GM23248 (cell line): Measurements from ENCODE around the gene SCMH1. TPM values are rescaled to one million over a fixed set of nuclear protein-coding genes. Genes with fewer than 3 reads are reported as not detected.

Source experiments
- DNase-seq: peaks from one replicate; pipeline ENCODE4 v3.0.0-alpha.2; 2015
- H2AFZ ChIP-seq: fragments of 200-600 bp; sonication (generic); 2 replicates; pipeline ENCODE4 v1.6.1; 2016; ENCODE audit warnings: antibody characterized with exemption
- H3F3A ChIP-seq: fragments of 200-600 bp; sonication (generic); 2 replicates; pipeline ENCODE4 v1.6.1; 2016; ENCODE audit warnings: mild to moderate bottlenecking, antibody characterized with exemption, mixed run types; ENCODE audit not compliant: insufficient read depth
- H3K27ac ChIP-seq: fragments of 200-600 bp; sonication (generic); 2 replicates; pipeline ENCODE4 v1.5.1; 2016; ENCODE audit warnings: mild to moderate bottlenecking
- H3K27me3 ChIP-seq: fragments of 200-600 bp; sonication (generic); replicated peaks from 2 replicates; pipeline ENCODE4 v1.6.1; 2016; ENCODE audit warnings: mild to moderate bottlenecking; ENCODE audit not compliant: insufficient read depth
- H3K36me3 ChIP-seq: fragments of 200-600 bp; sonication (generic); 2 replicates; pipeline ENCODE4 v1.6.1; 2016; ENCODE audit warnings: low read depth, mild to moderate bottlenecking
- H3K4me1 ChIP-seq: fragments of 200-600 bp; sonication (generic); 2 replicates; pipeline ENCODE4 v1.6.1; 2016; ENCODE audit warnings: mild to moderate bottlenecking; ENCODE audit not compliant: insufficient read depth
- H3K4me2 ChIP-seq: fragments of 200-600 bp; sonication (generic); one replicate; pipeline ENCODE4 v1.6.1; 2016; ENCODE audit warnings: mild to moderate bottlenecking; ENCODE audit not compliant: unreplicated experiment
- H3K4me3 ChIP-seq: fragments of 200-600 bp; sonication (generic); 2 replicates; pipeline ENCODE4 v1.5.1; 2016; ENCODE audit warnings: mild to moderate bottlenecking
- H3K79me2 ChIP-seq: fragments of 200-600 bp; sonication (generic); 2 replicates; pipeline ENCODE4 v1.6.1; 2016; ENCODE audit warnings: mild to moderate bottlenecking; ENCODE audit not compliant: insufficient read depth
- H3K9ac ChIP-seq: fragments of 200-600 bp; sonication (generic); 2 replicates; pipeline ENCODE4 v1.6.1; 2016; ENCODE audit warnings: mild to moderate bottlenecking
- H3K9me2 ChIP-seq: fragments of 200-600 bp; sonication (generic); 2 replicates; pipeline ENCODE4 v1.6.1; 2016; ENCODE audit warnings: mixed run types, mild to moderate bottlenecking, moderate library complexity; ENCODE audit not compliant: insufficient read depth
- H3K9me3 ChIP-seq: fragments of 200-600 bp; sonication (generic); one replicate; pipeline ENCODE4 v1.6.1; 2017; ENCODE audit warnings: low read depth
- H4K20me1 ChIP-seq: fragments of 200-600 bp; sonication (generic); 2 replicates; pipeline ENCODE4 v1.6.0; 2016; ENCODE audit not compliant: insufficient read depth
- EZH2 ChIP-seq: fragments of 200-600 bp; sonication (generic); IDR thresholded peaks from 2 replicates; pipeline ENCODE4 v1.6.1; 2018; ENCODE audit warnings: antibody characterized with exemption, mild to moderate bottlenecking; ENCODE audit not compliant: insufficient read depth, poor library complexity, severe bottlenecking
- EZH2phosphoT487 ChIP-seq: fragments of 200-600 bp; sonication (generic); IDR thresholded peaks from 2 replicates; pipeline ENCODE4 v1.6.1; 2018; ENCODE audit warnings: antibody characterized with exemption, moderate library complexity, mild to moderate bottlenecking, low read depth; ENCODE audit not compliant: insufficient read depth
- WGBS, 2 experiments: methylation state at CpG; one replicate each; pipeline ENCODE4 v1.1.6; 2015 to 2017; ENCODE audit warnings: low lambda C conversion rate in 2 of 2, low coverage in 1 of 2; ENCODE audit errors: missing lambda C conversion rate in 2 of 2; 5-methylcytosine and 5-hydroxymethylcytosine counted together
- in situ Hi-C: fragments of 300-500 bp; cut with MboI; formaldehyde crosslinking; loops from 2 replicates; pipeline ENCODE4 v1.15.0; 2020
- polyA plus RNA-seq: library from polyadenylated mRNA; unstranded; fragments of >200 nt; fragmentation: Nextera tagmentation; extraction: Ambion mirVana; gene quantifications from 2 replicates; pipeline ENCODE4 v1.2.1, GENCODE V29; 2016
- total RNA-seq: library from RNA; depleted of rRNA; stranded (reverse); fragments of >200 nt; shearing (Covaris generic); gene quantifications from 2 replicates; pipeline ENCODE4 v1.2.3, GENCODE V29; 2014

SCMH1 gene
- total and polyA plus RNA-seq, 2 experiments from 2014 or later = 10.8 to 16.6 TPM

- H3K27ac ChIP-seq = no peak overlapping the region
- H3K27me3 ChIP-seq = no peaks in the 10 kb centered on the region
- H4K20me1 ChIP-seq = no peaks in the 10 kb centered on the region
- no peak overlapping the region for H2AFZ ChIP-seq
- in situ Hi-C loops = no loop called here
- H3K4me3 ChIP-seq = no peak overlapping the region
- no peak overlapping the region for H3K4me2 ChIP-seq
- 97 to 99% methylated on average over 3 of the region's 3 CpGs for WGBS, 2 experiments
- TF ChIP-seq EZH2phosphoT487 (no peak), EZH2 (no peak)
- no peaks in the 10 kb centered on the region for H3K79me2 ChIP-seq
- H3F3A ChIP-seq = no peaks in the 10 kb centered on the region
- peaks cover 8% of the 10 kb centered on the region for H3K4me1 ChIP-seq
- DNase-seq = no peak
- no peaks in the 10 kb centered on the region for H3K9me2 ChIP-seq
- H3K36me3 ChIP-seq = no peaks in the 10 kb centered on the region
- no peak overlapping the region for H3K9ac ChIP-seq
- no peaks in the 10 kb centered on the region for H3K9me3 ChIP-seq
Observed at GRCh38 chr1:41078193-41078592, 163.9 kb downstream of the SCMH1 start.

- H4K20me1 ChIP-seq = no peaks in the 10 kb centered on the region
- in situ Hi-C loops = no loop called here
- H3K9ac ChIP-seq = no peak overlapping the region
- no peaks in the 10 kb centered on the region for H3F3A ChIP-seq
- H3K9me2 ChIP-seq = no peaks in the 10 kb centered on the region
- no peaks in the 10 kb centered on the region for H3K79me2 ChIP-seq
- H2AFZ ChIP-seq = no peak overlapping the region
- H3K4me2 ChIP-seq = no peak overlapping the region
- no peaks in the 10 kb centered on the region for H3K27me3 ChIP-seq
- no peak overlapping the region for H3K4me3 ChIP-seq
- no peaks in the 10 kb centered on the region for H3K9me3 ChIP-seq
- H3K36me3 ChIP-seq = 0 out of 2 replicates have a peak, but pooled peaks cover 8% of the 10 kb centered on the region
- no peak overlapping the region for H3K27ac ChIP-seq
- peak; percentile 84 for DNase-seq
- peaks cover 8% of the 10 kb centered on the region for H3K4me1 ChIP-seq
- TF ChIP-seq EZH2phosphoT487 = no peak
- TF ChIP-seq EZH2 = no peak
Observed at GRCh38 chr1:41073971-41074370, 168.1 kb downstream of the SCMH1 start.

- H3K4me3 ChIP-seq = no peak overlapping the region
- H3F3A ChIP-seq = no peaks in the 10 kb centered on the region
- H3K4me1 ChIP-seq = peaks cover 8% of the 10 kb centered on the region
- in situ Hi-C loops = no loop called here
- H3K9me3 ChIP-seq = no peaks in the 10 kb centered on the region
- no peaks in the 10 kb centered on the region for H3K79me2 ChIP-seq
- no peak overlapping the region for H2AFZ ChIP-seq
- H3K36me3 ChIP-seq = peaks cover 8% of the 10 kb centered on the region; the same call in 1 of the 2 replicates
- H3K27me3 ChIP-seq = no peaks in the 10 kb centered on the region
- 83 to 85% methylated on average over 1 of the region's 1 CpG for WGBS, 2 experiments
- TF ChIP-seq EZH2phosphoT487 = no peak
- TF ChIP-seq EZH2 = no peak
- no peaks in the 10 kb centered on the region for H4K20me1 ChIP-seq
- no peaks in the 10 kb centered on the region for H3K9me2 ChIP-seq
- H3K9ac ChIP-seq = no peak overlapping the region
- no peak overlapping the region for H3K4me2 ChIP-seq
- peak; percentile 19 for DNase-seq
- H3K27ac ChIP-seq = no peak overlapping the region
Observed at GRCh38 chr1:41072051-41072450, 170.1 kb downstream of the SCMH1 start.

DNA sequence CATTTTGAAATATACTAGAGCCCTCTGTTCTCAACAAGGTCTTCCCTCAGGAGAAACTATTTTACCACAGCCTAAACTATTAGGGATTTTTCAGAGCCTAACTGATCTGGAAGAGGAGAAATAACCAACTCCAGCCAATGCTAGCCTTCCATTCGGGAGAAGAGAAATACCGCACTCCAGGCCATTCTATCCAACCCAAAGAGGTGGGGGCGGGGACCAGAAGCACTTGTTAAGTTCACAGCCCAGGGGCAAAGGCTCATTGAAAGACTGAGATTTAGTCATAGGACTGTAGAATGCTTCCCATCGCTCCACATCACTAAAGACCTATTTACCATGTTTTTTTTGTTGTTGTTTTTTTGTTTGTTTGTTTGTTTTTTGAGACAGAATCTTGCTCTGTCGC, 185.2 kb downstream of the SCMH1 start:
- Histone ChIP-seq H3F3A (no peaks in the 10 kb centered on the region), H3K79me2 (no peaks in the 10 kb centered on the region), H3K9me3 (no peaks in the 10 kb centered on the region), H3K27ac (no peak overlapping the region), H4K20me1 (no peaks in the 10 kb centered on the region), H3K4me1 (no peaks in the 10 kb centered on the region), H3K4me3 (no peak overlapping the region), H2AFZ (no peak overlapping the region), H3K9me2 (no peaks in the 10 kb centered on the region), H3K36me3 (no peaks in the 10 kb centered on the region), H3K9ac (no peak overlapping the region), H3K27me3 (no peaks in the 10 kb centered on the region), H3K4me2 (no peak overlapping the region)
- in situ Hi-C loops = no loop called here
- DNase-seq = no peak
- TF ChIP-seq EZH2phosphoT487 = no peak
- no peak for TF ChIP-seq EZH2
- 98 to 99% methylated on average over 5 of the region's 5 CpGs for WGBS, 2 experiments

DNA sequence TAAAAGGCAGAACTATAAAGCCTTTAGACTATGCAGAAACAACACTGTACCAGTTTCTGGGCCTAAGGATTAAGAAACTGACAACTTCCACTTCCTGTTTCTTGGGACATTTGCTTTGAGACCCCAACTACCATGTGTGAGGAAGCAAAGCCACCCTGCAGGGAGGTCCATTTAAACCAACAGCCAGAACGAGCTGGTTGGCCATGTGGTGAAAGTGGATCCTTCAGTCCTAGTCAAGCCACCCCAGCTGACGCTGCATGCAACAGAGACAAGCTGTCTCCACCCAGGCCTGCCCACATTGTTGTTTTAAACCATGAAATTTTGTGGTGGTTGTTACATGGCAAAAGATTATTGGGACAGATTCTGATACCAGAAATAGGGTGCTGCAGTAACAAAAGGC, 188.8 kb downstream of the SCMH1 start:
- Histone ChIP-seq H3K79me2 (no peaks in the 10 kb centered on the region), H3K4me3 (no peak overlapping the region), H3K9me3 (no peaks in the 10 kb centered on the region), H3F3A (no peaks in the 10 kb centered on the region), H4K20me1 (no peaks in the 10 kb centered on the region), H3K4me1 (no peaks in the 10 kb centered on the region), H3K4me2 (no peak overlapping the region), H2AFZ (no peak overlapping the region), H3K36me3 (no peaks in the 10 kb centered on the region), H3K27ac (no peak overlapping the region), H3K9me2 (no peaks in the 10 kb centered on the region), H3K27me3 (no peaks in the 10 kb centered on the region), H3K9ac (no peak overlapping the region)
- no peak for TF ChIP-seq EZH2phosphoT487
- no peak for TF ChIP-seq EZH2
- in situ Hi-C loops = no loop called here
- WGBS, 2 experiments = 93 to 100% methylated on average over 2 of the region's 2 CpGs
- no peak for DNase-seq
